GM19467 (cell line): ENCODE measurements around the gene ORM2.
"Not testable (repeated sequence)": the region's sequence is repeated elsewhere in the genome, so short reads cannot be mapped to it uniquely, and the experiment has no call there.

Experiments
- ATAC-seq: cut with Tn5 transposase; IDR thresholded peaks from one replicate; pipeline ENCODE4 v1.9.1; 2021; ENCODE audit warnings: mild to moderate bottlenecking, moderate library complexity; ENCODE audit not compliant: unreplicated experiment

The ORM2 gene

DNA sequence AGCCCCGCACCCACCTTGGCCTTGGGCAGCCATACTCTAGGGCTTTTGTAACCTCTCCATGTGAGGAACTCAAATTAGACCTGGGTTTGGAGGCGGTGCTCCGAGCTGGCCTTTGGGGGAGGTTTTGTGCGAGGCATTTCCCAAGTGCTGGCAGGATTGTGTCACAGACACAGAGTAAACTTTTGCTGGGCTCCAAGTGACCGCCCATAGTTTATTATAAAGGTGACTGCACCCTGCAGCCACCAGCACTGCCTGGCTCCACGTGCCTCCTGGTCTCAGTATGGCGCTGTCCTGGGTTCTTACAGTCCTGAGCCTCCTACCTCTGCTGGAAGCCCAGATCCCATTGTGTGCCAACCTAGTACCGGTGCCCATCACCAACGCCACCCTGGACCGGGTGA, at the start of gene ORM2:
Gene ORM2, plus strand, starts transcription at position 245 of the 398 bp plus-strand sequence. Its CDS starts 36 bp downstream, at position 281.
- ATAC-seq = not testable (repeated sequence)

DNA sequence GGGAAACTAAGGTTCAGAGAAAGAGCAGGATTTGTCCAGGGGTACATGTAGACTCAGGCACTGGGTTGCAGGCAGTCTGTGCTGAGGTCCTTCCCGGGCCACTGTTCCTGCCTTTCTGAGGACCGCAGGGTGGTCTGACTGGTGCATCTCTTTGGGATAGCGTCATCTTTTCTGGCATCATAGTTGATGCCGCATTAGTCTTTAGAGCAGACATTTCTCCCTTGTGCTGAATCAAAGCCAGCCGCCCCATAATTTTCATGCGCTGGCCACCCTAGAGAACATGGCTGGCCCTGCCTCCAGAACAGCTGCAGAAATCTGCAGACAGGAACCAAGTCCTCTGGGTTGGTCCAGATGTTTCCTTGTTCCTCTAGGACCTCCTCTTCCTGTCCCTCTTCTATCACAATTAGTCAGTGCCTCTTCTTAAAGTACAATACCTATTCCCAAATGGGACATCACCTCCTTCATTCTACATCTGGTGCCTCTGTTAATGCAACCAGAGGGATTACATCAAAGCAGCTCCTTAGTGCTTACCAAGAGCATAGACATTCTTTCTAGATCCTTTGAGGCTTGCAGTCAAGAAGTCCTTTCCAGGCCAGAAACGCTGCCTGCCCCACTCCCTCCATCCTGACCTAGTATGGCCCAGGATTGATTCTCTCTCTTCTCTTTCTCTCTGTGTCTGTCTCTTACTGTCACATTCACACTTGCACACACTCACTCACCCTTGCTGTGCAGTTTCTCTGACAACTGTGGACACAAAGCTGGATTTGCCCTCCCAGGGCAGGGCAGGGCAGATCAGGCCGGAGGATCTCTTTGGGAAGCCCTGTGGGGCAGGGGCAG, 48.8 kb upstream of the ORM2 start:
- no peak for ATAC-seq

DNA sequence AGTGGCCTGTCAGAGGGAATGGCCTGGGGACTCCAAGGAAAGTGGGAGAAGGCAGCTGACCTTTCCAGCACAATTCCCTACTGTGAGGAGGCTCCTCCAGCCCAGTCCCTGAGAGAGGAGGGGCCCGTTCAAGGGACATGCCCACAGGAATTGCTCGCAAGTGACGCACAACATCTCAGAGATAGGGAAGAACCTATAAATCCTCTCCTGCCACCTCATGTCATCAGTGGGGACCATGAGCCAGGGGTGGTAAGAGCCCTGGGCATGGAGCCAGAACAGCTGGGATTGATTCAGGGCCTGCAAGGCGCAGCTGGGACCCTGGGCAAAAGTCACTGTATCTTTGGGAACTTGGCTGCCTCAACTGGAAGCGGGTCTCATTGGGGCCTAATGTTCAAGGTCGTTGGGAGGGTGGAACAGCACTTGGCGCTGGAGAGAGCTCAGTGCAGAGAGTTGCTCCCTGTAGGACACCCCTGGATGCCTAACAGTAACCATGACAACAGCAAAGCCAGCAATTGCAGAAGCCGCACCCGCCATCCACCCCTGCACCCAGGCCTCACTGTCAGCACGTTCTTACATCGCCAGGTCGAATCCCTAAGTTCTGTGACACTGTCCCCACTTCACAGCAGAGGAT, 48.1 kb upstream of the ORM2 start:
- no peak for ATAC-seq

DNA sequence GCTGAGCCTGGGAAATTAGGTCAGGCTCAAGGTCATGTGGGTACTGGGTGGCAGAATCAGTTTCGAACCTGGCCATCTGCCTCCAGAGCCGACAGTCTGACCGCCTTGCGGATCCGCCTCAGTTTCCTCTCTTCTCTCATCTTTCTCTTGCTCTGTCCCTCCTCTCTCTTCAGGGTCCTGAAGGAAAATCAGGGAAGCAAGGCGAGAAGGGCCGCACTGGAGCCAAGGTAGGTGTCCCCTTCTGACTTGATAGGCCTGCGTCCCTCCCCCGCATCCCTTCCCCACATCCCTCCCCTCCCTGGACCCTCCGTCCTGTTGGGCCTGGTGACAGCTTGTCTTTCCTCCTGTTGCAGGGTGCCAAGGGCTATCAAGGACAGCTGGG, 47.6 kb upstream of the ORM2 start:
- no peak for ATAC-seq

DNA sequence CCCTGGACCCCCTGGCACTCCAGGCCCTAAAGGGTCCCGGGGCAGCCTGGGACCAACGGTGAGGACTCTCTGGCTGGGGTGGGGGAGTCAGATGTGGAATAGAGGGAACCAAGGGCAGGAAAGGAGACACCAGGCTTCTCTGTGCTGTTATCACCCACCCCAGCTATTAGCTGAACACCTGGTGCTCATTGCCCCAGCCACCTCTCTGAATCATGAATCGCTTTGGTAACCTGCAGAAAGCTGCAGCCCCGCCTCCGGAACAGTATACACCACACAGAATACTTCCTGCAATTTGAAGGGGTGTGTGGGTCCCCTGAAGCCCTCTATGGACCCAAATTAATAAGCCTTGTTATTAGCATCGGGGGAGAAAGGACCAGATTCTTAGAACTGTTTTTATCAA, 47.2 kb upstream of the ORM2 start:
- no peak for ATAC-seq

DNA sequence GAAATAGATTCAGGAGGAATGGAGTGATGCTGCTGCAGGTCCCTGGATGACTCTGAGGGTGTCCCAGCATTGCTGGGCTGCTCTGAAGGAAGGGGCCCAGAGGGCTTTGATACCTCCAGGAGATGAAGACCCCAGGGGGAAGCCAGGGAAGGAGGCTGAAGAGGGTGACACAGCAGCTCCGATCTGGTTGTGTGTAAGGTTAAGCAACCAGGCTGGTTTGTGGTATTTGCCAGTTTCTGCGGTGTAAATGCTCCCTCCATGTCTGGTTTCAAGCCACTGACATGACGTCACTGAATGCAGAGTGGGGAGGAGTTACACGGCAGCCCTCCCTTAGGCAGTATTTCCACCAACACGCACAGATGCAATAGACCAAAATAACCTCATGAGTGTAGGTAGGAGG, 46.7 kb upstream of the ORM2 start:
- no peak for ATAC-seq

DNA sequence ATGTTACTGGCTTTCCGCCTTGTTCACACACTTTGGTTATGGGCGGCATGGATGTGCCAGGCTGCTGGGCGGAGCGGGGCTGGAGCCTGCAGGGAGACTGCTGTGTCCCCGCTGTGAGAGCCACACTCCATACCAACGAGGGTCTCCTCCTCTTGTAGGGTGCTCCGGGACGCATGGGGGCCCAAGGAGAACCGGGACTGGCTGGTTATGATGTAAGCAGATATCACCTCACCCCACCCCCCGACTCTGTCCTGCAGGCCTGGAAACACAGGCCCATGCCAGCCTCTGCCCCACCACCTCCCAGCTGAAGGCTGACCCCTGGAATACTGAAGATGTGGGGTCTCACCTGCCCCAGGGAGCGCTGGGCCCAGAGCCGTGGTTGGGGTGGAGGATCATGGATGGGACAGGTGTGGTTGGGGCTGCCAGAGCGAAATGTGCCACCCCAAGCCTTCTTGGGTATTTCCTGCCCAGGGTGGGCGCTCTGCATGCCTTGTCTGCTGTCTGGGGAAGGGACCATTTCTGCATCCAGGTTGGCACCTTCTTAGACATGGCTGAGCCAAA, 46.0 kb upstream of the ORM2 start:
- no peak for ATAC-seq

DNA sequence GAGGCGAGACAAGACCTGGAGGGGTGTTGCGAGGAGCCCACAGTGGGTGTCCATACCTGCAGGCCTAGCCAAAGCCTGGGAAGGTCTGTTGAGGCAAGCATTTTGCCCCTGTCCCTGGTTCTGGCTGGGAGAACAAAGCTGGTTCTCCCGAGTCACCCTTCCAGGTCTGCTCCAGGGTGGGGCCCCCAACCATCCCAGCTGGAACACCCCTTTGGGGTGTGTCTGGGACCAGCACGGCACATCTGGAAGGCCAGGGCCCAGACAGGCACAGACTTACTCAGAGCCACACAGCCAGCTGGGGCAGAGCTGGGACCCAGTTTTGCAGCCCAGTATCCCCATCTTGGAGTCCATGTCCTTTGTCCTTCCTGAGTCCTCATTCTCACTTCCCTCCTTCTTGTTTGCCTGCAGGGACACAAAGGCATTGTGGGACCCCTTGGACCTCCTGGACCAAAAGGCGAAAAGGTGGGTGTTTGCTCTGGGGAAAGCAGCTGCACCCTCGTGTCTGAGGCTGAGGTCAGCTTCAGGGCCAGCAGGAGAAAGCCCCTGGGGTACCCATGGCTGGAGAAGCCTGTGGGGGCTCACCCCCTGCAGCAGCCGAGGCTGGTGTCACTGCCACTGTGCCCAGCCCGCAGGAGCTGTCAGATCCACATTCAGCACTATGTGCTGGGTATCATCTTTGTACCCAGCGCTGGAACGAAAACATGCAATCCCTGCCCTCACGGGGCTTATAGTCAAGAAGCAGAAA, 45.2 kb upstream of the ORM2 start:
- no peak for ATAC-seq

DNA sequence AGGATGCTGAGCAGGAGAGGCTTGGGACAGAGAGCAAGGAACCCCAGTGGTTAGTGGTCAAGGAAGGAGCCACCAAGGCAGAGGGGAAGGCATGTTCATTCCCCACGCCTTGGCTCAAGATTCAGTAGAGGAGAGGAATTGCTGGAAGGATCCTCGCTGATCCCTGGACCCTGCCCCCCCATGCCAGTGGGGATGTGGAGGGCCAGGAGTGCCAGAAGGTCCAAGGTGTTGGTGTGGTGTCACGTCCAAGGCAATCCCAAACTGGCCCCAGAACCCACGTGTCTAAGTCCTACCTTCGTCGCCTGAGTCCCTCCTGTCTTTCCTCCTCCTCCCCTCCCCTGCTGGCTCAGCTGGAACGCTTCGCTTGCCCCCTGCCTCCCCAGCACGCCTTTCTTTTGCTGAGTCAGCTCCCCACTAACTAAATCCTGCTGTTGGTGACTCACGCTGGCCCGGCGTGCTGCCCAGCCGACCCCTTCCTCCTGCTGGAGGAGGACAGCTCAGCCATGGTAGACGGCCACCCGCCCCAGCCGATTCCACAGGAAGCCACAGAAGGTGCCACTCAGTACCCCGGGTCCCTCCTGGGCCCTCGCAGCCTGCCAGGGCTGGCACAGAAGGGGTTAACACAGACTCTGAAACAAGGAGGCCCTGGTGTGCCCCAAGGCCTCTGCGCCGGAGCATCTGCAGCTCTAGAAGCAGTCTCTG, 44.4 kb upstream of the ORM2 start:
- no peak for ATAC-seq

DNA sequence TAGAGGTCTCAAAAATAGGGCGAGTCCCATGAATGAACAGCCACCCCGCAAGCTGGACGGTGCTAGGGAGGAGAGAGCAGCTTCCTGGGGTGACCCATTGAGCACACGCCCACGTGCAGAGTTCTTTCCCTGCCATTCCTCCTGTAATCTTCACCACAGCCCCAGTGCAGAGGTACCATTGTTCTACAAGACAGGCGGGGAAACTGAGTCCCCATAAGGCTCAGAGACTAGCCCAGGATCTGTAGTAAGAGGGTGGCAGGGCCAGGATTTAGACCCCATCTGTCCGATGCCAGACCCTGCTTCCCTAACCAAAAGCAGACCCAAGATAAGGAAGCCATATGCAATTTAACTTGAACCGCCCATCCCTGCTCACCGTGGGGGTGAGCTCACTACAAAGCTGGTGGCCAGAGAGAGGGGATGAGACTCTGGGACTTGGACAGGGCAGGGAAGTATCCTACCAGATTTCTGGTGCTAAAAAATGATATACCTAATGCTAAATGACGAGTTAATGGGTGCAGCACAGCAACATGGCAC, 43.5 kb upstream of the ORM2 start:
- no peak for ATAC-seq

DNA sequence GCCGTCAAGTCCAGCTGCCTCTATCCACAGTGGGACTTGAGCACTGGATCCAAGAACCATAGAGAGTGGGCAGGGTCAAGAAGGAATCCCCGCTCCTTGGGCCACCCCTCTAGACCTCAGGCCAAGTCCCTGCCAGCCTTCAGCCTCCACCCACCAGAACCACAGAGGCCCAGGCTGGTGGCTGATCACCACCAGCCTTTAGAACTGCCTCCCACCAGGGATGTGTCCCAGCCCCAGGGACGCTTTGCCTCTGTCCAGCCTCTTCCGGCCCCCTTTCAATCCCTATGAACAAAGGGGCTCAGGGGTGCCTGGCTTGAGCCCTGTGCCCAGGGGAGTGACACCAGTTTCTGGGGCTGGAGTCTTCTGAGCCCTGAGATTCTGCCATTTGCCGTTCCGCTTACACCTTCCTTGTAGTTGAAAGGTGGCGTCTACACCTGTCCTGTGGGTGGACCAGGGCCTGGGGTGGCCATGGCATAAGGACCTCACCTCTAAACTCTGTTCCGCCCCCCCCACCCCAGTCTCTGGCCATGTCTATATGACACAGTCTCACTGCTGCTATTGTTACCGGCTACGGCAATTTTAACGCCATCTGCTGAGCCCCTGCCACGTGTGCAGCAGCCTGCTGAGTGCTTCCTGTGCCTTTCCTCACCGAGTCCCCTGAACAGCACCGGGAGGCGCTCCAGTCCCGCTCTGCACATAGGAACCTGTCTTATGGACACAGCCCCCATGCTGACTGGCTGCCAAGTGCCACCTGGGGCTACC, 42.5 kb upstream of the ORM2 start:
- no peak for ATAC-seq

DNA sequence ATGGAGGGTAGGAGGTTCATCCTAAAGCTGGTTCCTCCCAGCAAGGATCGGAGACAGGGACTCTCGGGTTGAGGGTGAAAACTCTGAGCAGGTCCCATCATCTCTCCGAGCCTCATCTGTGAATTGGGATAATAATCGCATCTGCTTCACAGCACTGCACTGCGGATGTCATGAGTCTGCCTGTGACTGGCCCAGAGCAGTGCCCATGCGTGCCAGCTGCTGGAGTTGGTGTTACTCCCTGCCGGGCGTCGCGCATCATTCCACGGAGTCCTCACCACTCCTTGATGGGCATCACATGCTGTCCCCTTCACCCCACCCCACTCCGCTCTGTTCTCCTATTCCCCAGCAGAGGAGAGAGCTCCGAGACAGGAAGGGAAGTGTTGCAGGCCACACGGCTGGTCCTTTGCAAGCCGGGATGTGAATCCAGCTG, 41.9 kb upstream of the ORM2 start:
- no peak for ATAC-seq

DNA sequence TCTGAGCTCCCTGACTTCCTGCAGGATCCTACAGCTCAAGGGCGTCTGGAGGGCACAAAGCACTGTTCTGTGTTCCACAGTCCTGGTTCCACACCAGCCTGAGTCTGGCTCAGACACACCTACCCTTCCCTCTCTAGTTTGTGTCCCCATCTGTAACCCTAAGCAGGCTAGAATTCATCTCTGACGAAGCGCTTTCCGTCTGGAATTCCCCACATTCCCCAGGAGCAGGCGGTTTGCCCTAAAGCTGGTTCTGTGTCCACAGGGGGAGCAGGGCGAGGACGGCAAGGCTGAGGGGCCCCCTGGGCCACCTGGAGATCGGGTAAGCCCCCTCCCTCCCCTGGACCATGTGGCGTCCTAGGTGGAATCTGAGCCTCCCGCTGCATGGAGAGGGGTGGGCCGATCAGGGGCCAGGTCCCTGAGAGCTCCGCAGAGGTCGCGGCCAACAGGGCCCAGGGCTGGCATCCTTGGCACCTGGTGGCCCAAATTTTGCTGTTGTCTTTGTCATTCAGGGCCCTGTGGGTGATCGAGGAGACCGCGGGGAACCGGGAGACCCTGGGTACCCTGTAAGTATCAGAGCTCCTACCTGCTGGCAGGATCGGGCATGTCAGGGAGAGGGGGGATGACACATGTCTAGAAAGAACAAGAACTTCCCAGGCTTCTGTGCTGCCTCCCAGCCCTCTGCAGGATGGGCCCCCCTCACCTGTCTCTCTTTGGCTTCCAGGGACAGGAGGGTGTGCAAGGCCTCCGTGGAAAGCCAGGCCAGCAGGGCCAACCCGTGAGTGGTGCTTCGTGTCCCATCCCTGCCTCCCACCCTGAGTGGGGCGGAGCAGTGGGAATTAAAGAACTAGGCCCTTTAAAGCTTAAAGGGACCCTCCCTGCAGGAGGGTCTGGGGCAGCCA, 41.2 kb upstream of the ORM2 start:
- ATAC-seq = no peak

DNA sequence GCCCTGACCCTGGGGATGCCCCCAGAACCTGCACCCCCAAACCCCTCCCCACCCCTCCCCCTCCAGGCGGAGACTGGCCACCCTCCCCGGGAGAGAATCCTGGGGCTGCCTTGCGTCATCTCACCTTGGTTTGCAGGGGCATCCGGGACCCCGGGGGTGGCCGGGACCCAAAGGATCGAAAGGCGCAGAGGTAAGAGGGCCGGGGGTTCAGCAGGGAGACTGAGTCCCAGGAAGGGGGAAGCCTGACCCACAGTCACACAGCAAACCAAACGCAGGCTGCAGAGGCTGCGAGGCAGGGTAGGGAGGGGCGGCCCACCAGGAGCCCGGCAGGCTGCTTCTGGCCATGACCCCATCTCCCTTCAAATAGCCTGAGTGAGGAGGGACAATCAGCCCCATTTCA, 40.6 kb upstream of the ORM2 start:
- ATAC-seq = no peak

DNA sequence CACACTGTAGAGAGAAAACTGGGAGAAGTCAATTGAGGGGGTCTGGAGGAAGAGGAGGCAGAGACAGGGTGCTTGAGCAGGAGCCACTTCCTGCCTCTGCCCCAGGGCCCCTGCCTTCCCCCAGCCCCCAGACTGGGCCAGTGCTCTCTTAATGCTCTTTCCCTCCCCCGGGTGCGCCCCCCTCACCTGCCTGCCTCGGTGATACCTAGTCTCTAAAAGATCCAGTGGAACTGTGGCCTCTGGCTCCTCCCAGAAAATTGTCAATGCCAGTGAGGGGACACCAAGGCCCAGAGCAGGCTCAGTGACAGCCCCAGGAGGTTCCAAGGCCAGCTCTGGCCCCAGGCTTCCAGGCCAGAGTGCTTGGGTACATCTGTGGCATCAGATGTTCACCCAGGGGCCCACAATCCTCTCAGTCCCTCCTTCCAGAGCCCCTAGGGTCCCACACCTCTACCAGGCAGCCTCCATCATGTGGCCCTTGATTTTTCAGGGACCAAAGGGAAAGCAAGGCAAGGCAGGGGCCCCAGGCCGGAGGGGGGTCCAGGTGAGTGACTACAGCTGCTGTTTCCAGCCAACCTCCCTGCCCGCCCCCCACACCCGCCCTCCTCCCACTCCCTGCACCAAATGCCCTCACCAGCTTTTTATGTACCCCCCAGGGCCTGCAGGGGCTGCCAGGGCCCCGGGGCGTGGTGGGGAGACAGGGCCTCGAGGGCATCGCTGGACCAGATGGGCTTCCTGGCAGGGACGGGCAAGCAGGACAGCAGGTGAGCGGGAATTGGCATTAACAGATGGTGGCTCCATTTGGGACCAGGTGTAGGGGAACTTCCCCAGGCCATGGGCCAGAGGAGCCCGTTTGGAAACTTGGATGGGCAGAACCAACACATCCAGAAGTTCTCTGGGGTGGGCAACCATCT, 39.8 kb upstream of the ORM2 start:
- no peak for ATAC-seq

DNA sequence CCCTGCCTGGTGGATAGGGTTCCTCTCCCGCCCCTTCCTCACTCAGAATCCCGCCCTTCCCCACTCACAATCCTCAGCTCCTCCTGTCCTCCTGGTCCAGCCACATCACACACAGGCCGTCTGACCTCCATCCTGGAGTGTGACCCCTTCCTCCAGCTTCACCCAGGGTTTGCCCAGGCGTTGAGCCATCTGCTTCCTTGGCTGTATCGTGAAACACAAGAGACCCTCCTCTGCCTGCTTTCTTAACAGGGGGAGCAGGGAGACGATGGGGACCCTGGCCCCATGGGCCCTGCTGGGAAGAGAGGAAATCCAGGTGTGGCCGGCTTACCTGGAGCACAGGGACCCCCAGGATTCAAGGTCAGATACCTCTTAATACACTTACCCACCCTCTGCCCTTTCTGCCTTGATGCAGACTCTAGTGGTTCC, 39.1 kb upstream of the ORM2 start:
- ATAC-seq = no peak

DNA sequence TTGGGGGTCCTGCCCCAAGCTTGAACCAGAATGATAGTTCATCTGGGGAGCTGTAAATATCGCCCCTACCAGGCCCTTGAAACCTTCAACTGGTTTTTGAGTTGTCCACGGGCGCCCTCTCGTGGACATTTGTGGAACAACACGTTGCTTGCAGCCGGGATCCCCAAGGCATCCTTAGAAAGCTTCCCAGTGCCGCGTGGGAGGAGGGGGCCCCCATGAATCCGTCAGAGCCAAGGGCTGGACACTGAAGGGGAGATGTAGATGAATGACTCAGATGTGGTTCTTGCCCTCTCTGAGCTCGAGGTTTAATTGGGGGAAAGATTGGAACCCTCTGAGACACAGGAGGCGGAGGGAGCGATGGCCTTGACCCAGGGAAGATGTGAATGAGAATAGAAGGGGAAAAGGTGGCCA, 38.6 kb upstream of the ORM2 start:
- no peak for ATAC-seq
